ENCODE data around the gene KCNC1. TPM values are rescaled to one million over a fixed set of nuclear protein-coding genes. Genes with fewer than 3 reads are reported as not detected.

Gene KCNC1
- polyA plus RNA-seq, 2 of the 4 experiments (the other 2 are of a cell fraction), result 0.08 TPM; not detected in 1

DNA sequence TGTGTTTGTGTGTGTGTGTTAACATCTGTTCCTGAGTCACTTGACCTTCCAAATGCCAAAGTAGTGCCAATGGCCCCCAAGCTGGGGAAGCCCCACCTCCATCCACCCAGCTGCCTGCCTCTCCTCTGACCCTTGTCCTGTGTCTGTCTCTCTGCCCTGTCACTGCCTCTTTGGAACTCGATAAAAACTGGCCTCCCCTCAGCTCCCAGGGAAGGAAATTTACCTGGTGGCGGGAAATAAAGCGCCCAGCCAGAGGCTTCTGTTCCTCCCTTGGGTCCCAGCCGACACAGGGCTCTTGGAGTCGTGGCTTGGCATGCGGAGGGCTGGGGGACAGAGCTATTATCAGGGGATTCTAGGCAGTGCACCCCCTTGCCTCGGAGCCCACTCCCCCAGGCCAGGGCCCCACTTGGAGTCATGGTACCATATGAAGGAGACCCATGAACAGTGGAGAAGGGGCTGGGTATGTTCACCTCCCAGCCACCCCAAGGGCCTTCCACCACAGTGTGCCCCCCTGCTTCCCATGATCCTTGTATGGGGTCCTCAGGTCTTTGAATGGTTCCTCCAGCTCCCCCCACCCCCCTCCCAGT lies 6.2 kb downstream of the KCNC1 start:
- CTCF ChIA-PET, result interaction anchor here (1.3 to 9.8 kb wide), 3 partner anchors 9 to 240 kb away, joined by 3 to 94 read pairs (median 13); no protein-coding TSS in a partner anchor
- no peak for FAIRE-seq
- 45% methylated on average over 7 of the region's 7 CpGs for WGBS (ENCODE audit: missing lambda C conversion rate)

DNA sequence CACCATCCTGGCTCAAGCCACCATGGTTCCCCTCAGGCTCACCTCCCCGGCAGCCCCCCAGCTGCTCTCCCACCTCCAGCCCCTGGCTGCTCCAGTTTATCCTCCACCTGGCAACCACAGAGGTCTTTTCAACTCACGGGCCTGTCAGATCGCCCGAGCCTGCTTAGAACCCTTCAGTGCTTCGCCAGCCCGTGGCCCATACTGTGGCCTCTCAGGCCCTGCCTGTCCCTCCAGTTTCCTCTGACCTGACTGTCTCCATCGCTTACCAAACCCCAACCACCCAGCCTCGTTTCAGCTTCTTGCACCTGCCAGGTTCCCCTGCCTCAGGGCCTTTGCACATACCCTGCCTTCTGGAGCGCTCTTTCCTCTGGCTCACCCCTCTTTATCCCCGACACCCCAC lies 6.9 kb downstream of the KCNC1 start:
- Histone ChIP-seq H3K9me3 (no peaks in the 10 kb centered on the region), H3K4me3 (no peak overlapping the region), H3K4me1 (no peaks in the 10 kb centered on the region), H3K27ac (no peak overlapping the region), H3K4me2 (no peak overlapping the region)
- no peak for FAIRE-seq
- CTCF ChIA-PET, result interaction anchor here (1.1 to 9.8 kb wide), 3 partner anchors 10 to 240 kb away, joined by 4 to 94 read pairs (median 5); no protein-coding TSS in a partner anchor
- POLR2A ChIA-PET, result no interaction called here
- DNase-seq (ENCODE audit: low read depth in 1 of 2, low spot score in 1 of 2), result no peak
- 53% methylated on average over 9 of the region's 10 CpGs for WGBS (ENCODE audit: missing lambda C conversion rate)
- no peak for ATAC-seq
- TF ChIP-seq FOXS1 (CRISPR knock-in tag; IDR thresholded peaks at IDR 0.05) (no peak), KDM1A (IDR thresholded peaks at IDR 0.05; ENCODE audit: low read depth) (no peak)

More for the DNA sequence above, 6.2 kb downstream of the KCNC1 start:
- Histone ChIP-seq H3K4me1 (no peaks in the 10 kb centered on the region), H3K4me2 (no peak overlapping the region), H3K27ac (no peak overlapping the region), H3K4me3 (no peak overlapping the region), H3K9me3 (no peaks in the 10 kb centered on the region)
- TF ChIP-seq SREBF2 (IDR thresholded peaks at IDR 0.05) (no peak), FOSB (CRISPR knock-in tag; IDR thresholded peaks at IDR 0.05) (no peak), FOXS1 (CRISPR knock-in tag; IDR thresholded peaks at IDR 0.05) (no peak), ZNF302 (CRISPR knock-in tag; IDR thresholded peaks at IDR 0.05) (no peak), KDM5A (IDR thresholded peaks at IDR 0.05) (no peak), HOXB13 (CRISPR knock-in tag; IDR thresholded peaks at IDR 0.05; ENCODE audit: low read depth) (no peak), JUN (IDR thresholded peaks at IDR 0.05) (no peak), CHD2 (IDR thresholded peaks at IDR 0.05; ENCODE audit: low read length, partially characterized antibody) (no peak), ESRRA (IDR thresholded peaks at IDR 0.05; ENCODE audit: borderline replicate concordance, low read length) (no peak), CEBPB (IDR thresholded peaks at IDR 0.05) (no peak)
- TF ChIP-seq, protein P1, sequence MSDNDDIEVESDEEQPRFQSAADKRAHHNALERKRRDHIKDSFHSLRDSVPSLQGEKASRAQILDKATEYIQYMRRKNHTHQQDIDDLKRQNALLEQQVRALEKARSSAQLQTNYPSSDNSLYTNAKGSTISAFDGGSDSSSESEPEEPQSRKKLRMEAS (IDR thresholded peaks at IDR 0.05), result no peak
- POLR2A ChIA-PET, result no interaction called here
- DNase-seq (ENCODE audit: low read depth in 1 of 2, low spot score in 1 of 2), result no peak
- no peak for ATAC-seq

DNA sequence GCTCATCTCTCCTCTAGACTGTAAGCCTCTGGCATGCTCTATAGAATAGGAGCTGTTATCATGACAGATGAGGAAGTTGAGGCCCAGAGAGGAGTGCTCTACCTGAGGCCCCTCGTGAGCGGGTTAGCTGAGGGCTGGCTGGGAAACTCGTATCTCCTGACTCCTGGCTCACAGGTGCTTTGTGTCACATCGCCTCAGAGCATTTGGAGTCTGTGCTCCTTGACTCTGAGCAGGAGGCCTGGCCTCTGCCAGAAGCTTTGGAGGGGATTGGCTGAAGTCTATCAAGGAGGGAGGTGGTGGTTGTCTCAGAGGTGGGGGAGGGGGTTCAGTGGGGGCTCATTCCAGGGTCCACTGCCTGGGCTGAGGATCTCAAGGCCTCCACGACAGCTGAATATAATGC lies 7.4 kb downstream of the KCNC1 start:
- no peak overlapping the region for H3K4me3 ChIP-seq
- ChIA-PET CTCF (interaction anchor here (1.1 to 9.8 kb wide), 3 partner anchors 10 to 239 kb away, joined by 4 to 94 read pairs (median 5); no protein-coding TSS in a partner anchor), POLR2A (no interaction called here)
- H3K4me2 ChIP-seq, result no peak overlapping the region
- ATAC-seq, result no peak
- no peak overlapping the region for H3K27ac ChIP-seq
- WGBS (ENCODE audit: missing lambda C conversion rate), result 50% methylated on average over 4 of the region's 5 CpGs
- no peaks in the 10 kb centered on the region for H3K9me3 ChIP-seq
- H3K4me1 ChIP-seq, result no peaks in the 10 kb centered on the region
- FAIRE-seq, result no peak
- DNase-seq (ENCODE audit: low read depth in 1 of 2, low spot score in 1 of 2), result no peak
- TF ChIP-seq FOXS1 (CRISPR knock-in tag; IDR thresholded peaks at IDR 0.05) (no peak), ESRRA (IDR thresholded peaks at IDR 0.05; ENCODE audit: borderline replicate concordance, low read length) (no peak), HOXB13 (CRISPR knock-in tag; IDR thresholded peaks at IDR 0.05; ENCODE audit: low read depth) (no peak), RNF2 (IDR thresholded peaks at IDR 0.05; ENCODE audit: borderline replicate concordance, low read depth) (no peak), RFX5 (IDR thresholded peaks at IDR 0.05) (no peak), ZC3H11A (IDR thresholded peaks at IDR 0.05) (no peak), CHD4 (IDR thresholded peaks at IDR 0.05; ENCODE audit: borderline replicate concordance) (no peak), HOXA7 (CRISPR knock-in tag; IDR thresholded peaks at IDR 0.05) (no peak), FOSL2 (IDR thresholded peaks at IDR 0.05) (no peak), FOSL2 (CRISPR knock-in tag; IDR thresholded peaks at IDR 0.05) (no peak), EP300 (IDR thresholded peaks at IDR 0.05) (no peak), ZFP36 (IDR thresholded peaks at IDR 0.05; ENCODE audit: borderline replicate concordance, partially characterized antibody) (no peak), NFE2L2 (conservative IDR thresholded peaks at IDR 0.05; ENCODE audit: low read length) (no peak), KDM5A (IDR thresholded peaks at IDR 0.05) (no peak)
- TF ChIP-seq, protein P2, sequence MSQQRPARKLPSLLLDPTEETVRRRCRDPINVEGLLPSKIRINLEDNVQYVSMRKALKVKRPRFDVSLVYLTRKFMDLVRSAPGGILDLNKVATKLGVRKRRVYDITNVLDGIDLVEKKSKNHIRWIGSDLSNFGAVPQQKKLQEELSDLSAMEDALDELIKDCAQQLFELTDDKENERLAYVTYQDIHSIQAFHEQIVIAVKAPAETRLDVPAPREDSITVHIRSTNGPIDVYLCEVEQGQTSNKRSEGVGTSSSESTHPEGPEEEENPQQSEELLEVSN (IDR thresholded peaks at IDR 0.05; ENCODE audit: borderline replicate concordance, low read depth), result no peak
- TF ChIP-seq, protein P3, sequence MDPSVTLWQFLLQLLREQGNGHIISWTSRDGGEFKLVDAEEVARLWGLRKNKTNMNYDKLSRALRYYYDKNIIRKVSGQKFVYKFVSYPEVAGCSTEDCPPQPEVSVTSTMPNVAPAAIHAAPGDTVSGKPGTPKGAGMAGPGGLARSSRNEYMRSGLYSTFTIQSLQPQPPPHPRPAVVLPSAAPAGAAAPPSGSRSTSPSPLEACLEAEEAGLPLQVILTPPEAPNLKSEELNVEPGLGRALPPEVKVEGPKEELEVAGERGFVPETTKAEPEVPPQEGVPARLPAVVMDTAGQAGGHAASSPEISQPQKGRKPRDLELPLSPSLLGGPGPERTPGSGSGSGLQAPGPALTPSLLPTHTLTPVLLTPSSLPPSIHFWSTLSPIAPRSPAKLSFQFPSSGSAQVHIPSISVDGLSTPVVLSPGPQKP (IDR thresholded peaks at IDR 0.05; ENCODE audit: low read depth, low read length), result no peak
- TF ChIP-seq, protein P4, sequence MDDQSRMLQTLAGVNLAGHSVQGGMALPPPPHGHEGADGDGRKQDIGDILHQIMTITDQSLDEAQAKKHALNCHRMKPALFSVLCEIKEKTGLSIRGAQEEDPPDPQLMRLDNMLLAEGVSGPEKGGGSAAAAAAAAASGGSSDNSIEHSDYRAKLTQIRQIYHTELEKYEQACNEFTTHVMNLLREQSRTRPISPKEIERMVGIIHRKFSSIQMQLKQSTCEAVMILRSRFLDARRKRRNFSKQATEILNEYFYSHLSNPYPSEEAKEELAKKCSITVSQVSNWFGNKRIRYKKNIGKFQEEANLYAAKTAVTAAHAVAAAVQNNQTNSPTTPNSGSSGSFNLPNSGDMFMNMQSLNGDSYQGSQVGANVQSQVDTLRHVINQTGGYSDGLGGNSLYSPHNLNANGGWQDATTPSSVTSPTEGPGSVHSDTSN (IDR thresholded peaks at IDR 0.05), result no peak

Measured in A549 (cell line).